ENCODE measurements around the gene TMUB2.

DNA sequence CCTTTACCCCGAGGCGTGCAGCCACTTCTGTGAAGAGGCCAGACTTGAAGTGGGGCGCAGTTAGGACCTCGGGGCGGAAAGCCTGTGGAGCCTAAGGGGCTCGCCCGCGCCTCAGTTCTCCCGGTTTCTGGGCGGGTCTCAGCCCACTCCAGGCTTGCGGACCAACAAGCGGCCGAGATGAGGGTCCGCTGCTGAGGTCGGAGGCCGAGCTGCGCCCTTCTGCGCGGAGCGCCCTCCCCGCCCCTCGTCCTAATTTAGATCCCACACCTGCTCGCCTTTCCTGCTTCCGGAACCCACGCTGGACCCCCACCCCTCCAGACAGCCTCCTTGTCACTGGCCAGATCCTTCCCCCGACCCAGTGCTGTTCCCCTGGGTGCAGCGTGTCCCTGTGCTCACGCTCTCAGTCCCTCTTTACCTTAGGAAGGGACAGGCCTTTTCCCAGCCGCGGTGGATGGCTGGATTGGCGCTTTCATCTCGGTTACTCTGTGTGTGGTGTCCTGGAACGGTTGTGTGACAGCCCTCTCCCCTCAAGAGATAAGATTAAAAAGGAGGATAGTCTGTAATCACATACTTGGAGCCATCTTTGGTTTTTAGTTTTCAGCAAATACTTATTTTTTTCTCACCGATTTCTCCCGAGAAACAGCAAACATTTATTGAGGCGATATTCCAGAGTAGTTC lies 13.8 kb downstream of the TMUB2 start:
- TF ChIP-seq, protein P1, sequence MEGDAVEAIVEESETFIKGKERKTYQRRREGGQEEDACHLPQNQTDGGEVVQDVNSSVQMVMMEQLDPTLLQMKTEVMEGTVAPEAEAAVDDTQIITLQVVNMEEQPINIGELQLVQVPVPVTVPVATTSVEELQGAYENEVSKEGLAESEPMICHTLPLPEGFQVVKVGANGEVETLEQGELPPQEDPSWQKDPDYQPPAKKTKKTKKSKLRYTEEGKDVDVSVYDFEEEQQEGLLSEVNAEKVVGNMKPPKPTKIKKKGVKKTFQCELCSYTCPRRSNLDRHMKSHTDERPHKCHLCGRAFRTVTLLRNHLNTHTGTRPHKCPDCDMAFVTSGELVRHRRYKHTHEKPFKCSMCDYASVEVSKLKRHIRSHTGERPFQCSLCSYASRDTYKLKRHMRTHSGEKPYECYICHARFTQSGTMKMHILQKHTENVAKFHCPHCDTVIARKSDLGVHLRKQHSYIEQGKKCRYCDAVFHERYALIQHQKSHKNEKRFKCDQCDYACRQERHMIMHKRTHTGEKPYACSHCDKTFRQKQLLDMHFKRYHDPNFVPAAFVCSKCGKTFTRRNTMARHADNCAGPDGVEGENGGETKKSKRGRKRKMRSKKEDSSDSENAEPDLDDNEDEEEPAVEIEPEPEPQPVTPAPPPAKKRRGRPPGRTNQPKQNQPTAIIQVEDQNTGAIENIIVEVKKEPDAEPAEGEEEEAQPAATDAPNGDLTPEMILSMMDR (IDR thresholded peaks at IDR 0.05), result no peak
- TF ChIP-seq POLR2AphosphoS5 (IDR thresholded peaks at IDR 0.05) (no peak), EP300 (IDR thresholded peaks at IDR 0.05) (no peak), POLR2A (IDR thresholded peaks at IDR 0.05) (no peak)
